GM19438 (cell line): ENCODE results near the gene HOXD8.

Experiments used
- ATAC-seq: cut with Tn5 transposase; IDR thresholded peaks from one replicate; pipeline ENCODE4 v1.9.1; 2021; ENCODE audit warnings: low read depth; ENCODE audit not compliant: unreplicated experiment

The HOXD8 gene

DNA sequence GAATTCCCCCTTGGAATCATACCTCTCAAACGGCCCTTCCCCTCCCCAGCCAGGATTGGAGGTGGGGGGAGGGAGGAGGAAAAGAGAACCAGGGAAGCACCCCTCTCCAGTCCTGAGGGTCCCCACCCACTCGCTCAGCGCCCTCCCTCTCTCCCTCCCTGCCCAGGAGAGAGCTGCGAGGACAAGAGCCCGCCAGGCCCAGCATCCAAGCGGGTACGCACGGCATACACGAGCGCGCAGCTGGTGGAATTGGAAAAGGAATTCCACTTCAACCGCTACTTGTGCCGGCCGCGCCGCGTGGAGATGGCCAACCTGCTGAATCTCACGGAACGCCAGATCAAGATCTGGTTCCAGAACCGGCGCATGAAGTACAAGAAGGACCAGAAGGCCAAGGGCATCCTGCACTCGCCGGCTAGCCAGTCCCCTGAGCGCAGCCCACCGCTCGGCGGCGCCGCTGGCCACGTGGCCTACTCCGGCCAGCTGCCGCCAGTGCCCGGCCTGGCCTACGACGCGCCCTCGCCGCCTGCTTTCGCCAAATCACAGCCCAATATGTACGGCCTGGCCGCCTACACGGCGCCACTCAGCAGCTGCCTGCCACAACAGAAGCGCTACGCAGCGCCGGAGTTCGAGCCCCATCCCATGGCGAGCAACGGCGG lies 42.0 kb downstream of the HOXD8 start:
- no peak for ATAC-seq

DNA sequence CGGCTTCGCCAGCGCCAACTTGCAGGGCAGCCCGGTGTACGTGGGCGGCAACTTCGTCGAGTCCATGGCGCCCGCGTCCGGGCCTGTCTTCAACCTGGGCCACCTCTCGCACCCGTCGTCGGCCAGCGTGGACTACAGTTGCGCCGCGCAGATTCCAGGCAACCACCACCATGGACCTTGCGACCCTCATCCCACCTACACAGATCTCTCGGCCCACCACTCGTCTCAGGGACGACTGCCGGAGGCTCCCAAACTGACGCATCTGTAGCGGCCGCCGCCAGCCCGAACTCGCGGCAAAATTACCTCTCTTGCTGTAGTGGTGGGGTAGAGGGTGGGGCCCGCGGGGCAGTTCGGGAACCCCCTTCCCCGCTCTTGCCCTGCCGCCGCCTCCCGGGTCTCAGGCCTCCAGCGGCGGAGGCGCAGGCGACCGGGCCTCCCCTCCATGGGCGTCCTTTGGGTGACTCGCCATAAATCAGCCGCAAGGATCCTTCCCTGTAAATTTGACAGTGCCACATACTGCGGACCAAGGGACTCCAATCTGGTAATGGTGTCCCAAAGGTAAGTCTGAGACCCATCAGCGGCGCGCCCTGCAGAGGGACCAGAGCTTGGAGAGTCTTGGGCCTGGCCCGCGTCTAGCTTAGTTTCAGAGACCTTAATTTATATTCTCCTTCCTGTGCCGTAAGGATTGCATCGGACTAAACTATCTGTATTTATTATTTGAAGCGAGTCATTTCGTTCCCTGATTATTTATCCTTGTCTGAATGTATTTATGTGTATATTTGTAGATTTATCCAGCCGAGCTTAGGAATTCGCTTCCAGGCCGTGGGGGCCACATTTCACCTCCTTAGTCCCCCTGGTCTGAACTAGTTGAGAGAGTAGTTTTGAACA lies 42.7 kb downstream of the HOXD8 start:
- no peak for ATAC-seq

- no peak for ATAC-seq
These were observed 43.5 kb downstream of the HOXD8 start for GRCh38 chr2:176172895-176173566.

- ATAC-seq: no peak
These were observed 44.3 kb downstream of the HOXD8 start for GRCh38 chr2:176173567-176174381.

GRCh38 chr2:176174382-176174823 lies 44.9 kb downstream of the HOXD8 start:
- no peak for ATAC-seq

DNA sequence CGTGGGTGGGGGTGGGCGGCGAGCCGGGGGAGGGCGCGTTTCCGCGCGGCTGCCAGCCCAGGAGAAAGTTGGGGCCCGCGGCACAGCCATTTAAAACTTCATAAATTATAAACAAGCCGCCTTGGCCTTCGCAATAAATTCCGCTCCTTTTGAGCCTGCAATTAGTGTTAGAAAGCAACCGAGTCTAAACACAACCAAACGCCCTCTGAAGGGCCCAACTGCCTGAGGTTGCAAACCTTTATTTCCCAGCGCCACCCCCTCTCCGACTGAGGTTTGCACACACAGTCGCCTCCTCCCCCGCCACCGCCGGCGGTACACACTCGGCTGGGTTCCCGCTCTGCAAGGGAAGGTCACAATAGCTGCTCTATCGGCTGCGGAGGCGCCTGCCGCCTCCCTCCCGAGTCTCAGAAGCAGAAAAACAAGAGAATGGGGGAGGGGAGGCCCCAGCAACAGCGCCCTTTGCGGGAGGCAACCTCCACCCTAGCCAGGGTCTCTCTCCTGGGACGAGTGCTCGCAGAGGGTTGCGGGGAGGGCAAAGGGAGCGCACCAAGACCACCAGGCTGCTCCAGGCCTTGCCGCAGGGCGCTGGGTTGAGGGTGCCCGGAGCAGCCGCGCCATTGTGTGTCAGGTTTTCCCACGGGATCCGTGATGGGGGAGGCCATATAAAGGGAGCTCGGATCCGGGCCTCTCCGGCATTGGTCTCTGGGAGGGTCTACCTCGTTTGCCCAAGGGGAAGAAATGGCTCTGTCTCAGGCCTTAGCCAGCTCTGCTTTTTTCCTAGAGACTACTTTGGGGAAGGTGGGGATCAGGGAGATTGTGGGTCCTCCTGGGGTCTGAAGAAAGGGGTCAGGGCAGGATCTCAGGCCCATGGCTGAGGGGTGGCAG lies 45.6 kb downstream of the HOXD8 start:
- no peak for ATAC-seq

DNA sequence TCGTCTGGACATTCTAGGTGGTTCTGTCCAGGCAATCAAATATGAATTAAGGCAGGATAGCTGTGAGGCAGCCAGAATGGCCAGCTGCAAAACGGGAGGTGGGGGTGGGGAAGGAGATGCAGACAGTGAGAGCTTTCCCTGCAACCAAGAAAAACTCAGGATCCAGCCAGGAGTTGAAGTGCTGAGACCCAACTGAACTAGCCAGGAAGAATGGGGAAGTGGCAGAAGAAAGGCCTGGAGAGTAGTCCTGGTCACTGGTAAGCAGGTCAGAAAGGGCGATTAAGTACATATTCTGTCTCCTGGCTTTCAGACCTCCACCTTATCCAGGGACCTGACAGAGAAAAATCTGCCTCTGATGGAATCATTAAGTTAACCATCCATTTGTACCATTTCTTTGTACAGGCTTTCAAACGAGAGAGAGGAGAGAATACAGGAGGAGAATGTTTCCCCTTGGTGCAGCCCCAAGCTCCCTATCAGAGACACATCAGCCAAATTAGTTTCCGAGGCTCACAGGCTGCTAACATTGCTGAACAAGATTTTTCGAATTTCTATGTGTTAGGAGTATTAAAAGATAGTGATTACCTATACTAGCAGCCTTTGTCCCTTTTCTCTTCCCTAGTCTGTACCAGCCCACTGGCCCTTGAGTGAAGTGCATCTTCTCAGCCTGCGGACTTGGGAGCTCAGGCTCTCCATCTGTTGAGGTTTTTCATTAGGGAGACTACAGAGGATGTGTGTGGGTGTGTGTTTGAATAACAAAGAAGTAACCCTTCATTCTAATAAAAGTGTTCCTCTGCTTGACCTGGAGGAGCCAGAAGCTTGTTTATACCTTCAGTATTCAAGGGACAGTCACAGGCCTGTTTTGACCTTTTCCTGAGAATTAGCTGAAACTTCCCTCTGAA lies 46.5 kb downstream of the HOXD8 start:
- no peak for ATAC-seq

- no peak for ATAC-seq
These were observed 48.1 kb downstream of the HOXD8 start for GRCh38 chr2:176177580-176178037.

- ATAC-seq: no peak
These were observed 48.7 kb downstream of the HOXD8 start for GRCh38 chr2:176178038-176178756.

GRCh38 chr2:176178757-176179295 lies 49.3 kb downstream of the HOXD8 start:
- ATAC-seq: no peak

DNA sequence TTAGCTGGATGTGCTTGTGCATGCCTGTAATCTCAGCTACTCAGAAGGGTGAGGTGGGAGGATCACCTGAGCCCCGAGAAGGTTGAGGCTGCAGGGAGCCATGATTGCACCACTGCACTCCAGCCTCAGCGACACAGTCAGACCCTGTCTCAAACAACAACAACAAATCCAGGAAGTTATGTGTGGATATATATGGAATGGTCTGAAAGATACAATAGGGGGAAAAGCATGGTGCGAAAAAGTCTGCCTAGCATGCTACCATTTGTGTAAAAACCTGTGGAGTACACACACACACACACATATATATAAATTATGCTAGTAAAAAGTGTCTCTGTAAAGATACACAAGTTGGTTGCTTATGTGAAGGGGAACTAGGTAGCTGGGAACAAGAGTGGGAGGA lies 52.0 kb downstream of the HOXD8 start:
- no peak for ATAC-seq
